Kidney (tissue), 14 donors: ENCODE data around the gene REEP1. TPM values are rescaled to one million over a fixed set of nuclear protein-coding genes. Genes with fewer than 3 reads are reported as not detected.

Experiments
- DNase-seq, 5 donors: peaks; one replicate each; pipeline ENCODE4 v3.0.0-alpha.2; 2013 to 2020
- FAIRE-seq: peaks from 2 replicates; lab custom pipeline; 2012; peaks lifted over from hg19 to GRCh38; lab: Jason Lieb, UNC
- H3K27ac ChIP-seq, 2 donors: one replicate each; pipeline ENCODE4 v1.7.0; 2013; ENCODE audit warnings: low read depth in 2 of 2, low read length in 2 of 2, inconsistent platforms in 1 of 2
- H3K27me3 ChIP-seq: one replicate; pipeline ENCODE4 v1.7.1; 2013; ENCODE audit warnings: low read length, inconsistent platforms; ENCODE audit not compliant: control insufficient read depth, insufficient read depth
- H3K36me3 ChIP-seq, 3 donors: one replicate each; pipeline versions ENCODE4 v1.7.0 to v1.7.1; 2013; ENCODE audit warnings: low read length in 3 of 3, control low read depth in 1 of 3, inconsistent platforms in 1 of 3; ENCODE audit not compliant: insufficient read depth in 3 of 3, control insufficient read depth in 2 of 3
- H3K4me1 ChIP-seq, 3 donors: one replicate each; pipeline versions ENCODE4 v1.7.0 to v1.7.1; 2013; ENCODE audit warnings: low read length in 3 of 3, inconsistent platforms in 1 of 3, low read depth in 1 of 3; ENCODE audit not compliant: control insufficient read depth in 2 of 3, insufficient read depth in 2 of 3
- H3K4me3 ChIP-seq, 3 donors: one replicate each; pipeline versions ENCODE4 v1.7.0 to v1.8.1; 2013; ENCODE audit warnings: low read length in 3 of 3, control low read depth in 1 of 3, inconsistent platforms in 1 of 3
- H3K9ac ChIP-seq, 3 donors: one replicate each; pipeline versions ENCODE4 v1.7.0 to v1.7.1; 2013; ENCODE audit warnings: low read length in 3 of 3, control low read depth in 1 of 3, inconsistent platforms in 1 of 3
- H3K9me3 ChIP-seq, 3 donors: one replicate each; pipeline versions ENCODE4 v1.7.0 to v1.7.1; 2013; ENCODE audit warnings: low read length in 3 of 3, control low read depth in 1 of 3, inconsistent platforms in 1 of 3; ENCODE audit not compliant: control insufficient read depth in 2 of 3, insufficient read depth in 1 of 3
- CTCF ChIP-seq: IDR thresholded peaks from 3 replicates; pipeline ENCODE4 v1.5.1; 2012; ENCODE audit warnings: mild to moderate bottlenecking, moderate library complexity, borderline replicate concordance; ENCODE audit not compliant: insufficient read depth; ENCODE audit errors: extremely low read depth
- intact Hi-C: fragments of 100-400 bp; cut with DNase I; formaldehyde crosslinking; loops from one replicate; pipeline ENCODE4 v1.11.1; 2022
- polyA plus RNA-seq: library from polyadenylated mRNA; stranded (reverse); fragments of 350-450 nt; fragmentation: Illumina TruSeq; extraction: RNeasy Lipid Tissue Mini Kit (QIAGEN cat#74804); gene quantifications from one replicate; pipeline ENCODE4 v1.2.3, GENCODE V29; 2014; ENCODE audit warnings: low read depth, low replicate concordance; ENCODE audit not compliant: insufficient read depth
- total RNA-seq: library from RNA; stranded (reverse); fragmentation: NEBNext Ultra II Directional; extraction: Animal tissue kit (Norgen Biotek cat#: 25700); gene quantifications from one replicate; pipeline ENCODE4 v1.2.1, GENCODE V29; 2021
- donor health status: control.
- donor health status: control.
- donor health status: control.
- donor health status: control.
- donor health status: control.
- donor health status: DM: yes; HTN: yes; CAD: no.
- donor health status: Normal renal cell carcinoma (clear cell type).

REEP1 gene
- total and polyA plus RNA-seq, 2 donors from 2014 or later: 3.3 to 4.3 TPM

- FAIRE-seq: no peak
These were observed 161.6 kb downstream of the REEP1 start for GRCh38 chr2:86175828-86176227.

GRCh38 chr2:86174445-86174844, 163.0 kb downstream of the REEP1 start:
- FAIRE-seq (no peak), DNase-seq (no peak)
- intact Hi-C loops: no loop called here
- Histone ChIP-seq H3K27ac (no peak overlapping the region), H3K9ac (no peak overlapping the region), H3K4me3 (no peak overlapping the region), H3K9me3 (no peaks in the 10 kb centered on the region), H3K4me1 (no peaks in the 10 kb centered on the region), H3K36me3 (peaks cover 5 to 40% (median 12%) of the 10 kb centered on the region in 3 donors), H3K27me3 (no peaks in the 10 kb centered on the region)
- no peak for TF ChIP-seq CTCF

More at GRCh38 chr2:86175828-86176227, 161.6 kb downstream of the REEP1 start:
- no peak overlapping the region for H3K4me3 ChIP-seq
- no peak for DNase-seq
- TF ChIP-seq CTCF: no peak
- H3K4me1 ChIP-seq: no peaks in the 10 kb centered on the region
- H3K27ac ChIP-seq: no peak overlapping the region
- H3K9ac ChIP-seq: no peak overlapping the region
- no peaks in the 10 kb centered on the region for H3K9me3 ChIP-seq
- H3K27me3 ChIP-seq: no peaks in the 10 kb centered on the region
- intact Hi-C loops: no loop called here
- H3K36me3 ChIP-seq: peaks cover 2 to 43% (median 13%) of the 10 kb centered on the region in 3 donors

- Histone ChIP-seq H3K27me3 (no peaks in the 10 kb centered on the region), H3K9ac (no peak overlapping the region), H3K36me3 (peaks cover 9 to 26% (median 13%) of the 10 kb centered on the region in 3 donors), H3K27ac (no peak overlapping the region), H3K9me3 (no peaks in the 10 kb centered on the region), H3K4me3 (no peak overlapping the region), H3K4me1 (no peaks in the 10 kb centered on the region)
- FAIRE-seq: no peak
- DNase-seq: no peak
- TF ChIP-seq CTCF: no peak
- intact Hi-C loops: no loop called here
These were observed 164.8 kb downstream of the REEP1 start for GRCh38 chr2:86172610-86173009.

GRCh38 chr2:86171295-86171694, 166.1 kb downstream of the REEP1 start:
- Histone ChIP-seq H3K4me1 (no peaks in the 10 kb centered on the region), H3K36me3 (peaks cover 8 to 17% (median 10%) of the 10 kb centered on the region in 3 donors), H3K9me3 (no peaks in the 10 kb centered on the region), H3K27me3 (no peaks in the 10 kb centered on the region), H3K4me3 (no peak overlapping the region), H3K9ac (no peak overlapping the region), H3K27ac (no peak overlapping the region)
- intact Hi-C loops: no loop called here
- no peak for FAIRE-seq
- DNase-seq: no peak
- no peak for TF ChIP-seq CTCF
